ENCODE results near the gene SHC2.

GRCh38 chr19:411723-412355 lies 49.0 kb downstream of the SHC2 start:
- TF ChIP-seq TAF1 (IDR thresholded peaks at IDR 0.05; ENCODE audit: borderline replicate concordance, low read depth, low read length) (no peak), POLR2AphosphoS5 (IDR thresholded peaks at IDR 0.05; ENCODE audit: low read depth, low read length) (no peak), CTCF (IDR thresholded peaks at IDR 0.05) (no peak), MAX (IDR thresholded peaks at IDR 0.05; ENCODE audit: low read depth) (no peak), PBX3 (IDR thresholded peaks at IDR 0.05) (no peak)
